ENCODE measurements around the gene GNE. TPM values are rescaled to one million over a fixed set of nuclear protein-coding genes. Genes with fewer than 3 reads are reported as not detected.
"Not testable (repeated sequence)": the region's sequence is repeated elsewhere in the genome, so short reads cannot be mapped to it uniquely, and the experiment has no call there.

Gene GNE
- total RNA-seq, 1 donor, result 23.8 TPM

GRCh38 chr9:36284226-36284625 lies 26.0 kb upstream of the GNE start:
- TF ChIP-seq CTCF (IDR thresholded peaks at IDR 0.05; ENCODE audit: insufficient read depth, low read length), result no peak
- H3K4me3 ChIP-seq (ENCODE audit: low read depth, low read length), result no peak overlapping the region
- no peak for DNase-seq (ENCODE audit: low read depth)

GRCh38 chr9:36282275-36282674 lies 24.0 kb upstream of the GNE start:
- no peak overlapping the region for H3K4me3 ChIP-seq (ENCODE audit: low read depth, low read length)
- DNase-seq (ENCODE audit: low read depth), result no peak
- no peak for TF ChIP-seq CTCF (IDR thresholded peaks at IDR 0.05; ENCODE audit: insufficient read depth, low read length)

- DNase-seq (ENCODE audit: low read depth), result no peak
- TF ChIP-seq CTCF (IDR thresholded peaks at IDR 0.05; ENCODE audit: insufficient read depth, low read length), result no peak
- H3K4me3 ChIP-seq (ENCODE audit: low read depth, low read length), result no peak overlapping the region
Observed at GRCh38 chr9:36280989-36281388, 22.7 kb upstream of the GNE start.

- DNase-seq (ENCODE audit: low read depth), result no peak
- H3K4me3 ChIP-seq (ENCODE audit: low read depth, low read length), result no peak overlapping the region
- TF ChIP-seq CTCF (IDR thresholded peaks at IDR 0.05; ENCODE audit: insufficient read depth, low read length), result no peak
Observed at GRCh38 chr9:36278243-36278642, 20.0 kb upstream of the GNE start.

GRCh38 chr9:36276781-36277181 lies 18.5 kb upstream of the GNE start:
- no peak for TF ChIP-seq CTCF (IDR thresholded peaks at IDR 0.05; ENCODE audit: insufficient read depth, low read length)
- H3K4me3 ChIP-seq (ENCODE audit: low read depth, low read length), result peak overlapping the region; percentile 35
- peak; percentile 79 for DNase-seq (ENCODE audit: low read depth)

GRCh38 chr9:36276254-36276653 lies 18.0 kb upstream of the GNE start:
- TF ChIP-seq CTCF (IDR thresholded peaks at IDR 0.05; ENCODE audit: insufficient read depth, low read length), result no peak
- peak overlapping the region; percentile 35 for H3K4me3 ChIP-seq (ENCODE audit: low read depth, low read length)
- DNase-seq (ENCODE audit: low read depth), result no peak

GRCh38 chr9:36275060-36275459 lies 16.8 kb upstream of the GNE start:
- DNase-seq (ENCODE audit: low read depth), result no peak
- TF ChIP-seq CTCF (IDR thresholded peaks at IDR 0.05; ENCODE audit: insufficient read depth, low read length), result no peak
- no peak overlapping the region for H3K4me3 ChIP-seq (ENCODE audit: low read depth, low read length)

- H3K4me3 ChIP-seq (ENCODE audit: low read depth, low read length); DNase-seq (ENCODE audit: low read depth): not testable (repeated sequence)
Observed at GRCh38 chr9:36273354-36273753, 15.1 kb upstream of the GNE start.
